Peyer's patch (tissue), 4 donors: Measurements from ENCODE around the gene HEPHL1.

ENCODE experiments used
- POLR2A ChIP-seq, 2 donors: fragments of 450-650 bp; IDR thresholded peaks; one replicate each; pipeline ENCODE4 v1.5.1; 2017; ENCODE audit warnings: antibody characterized with exemption in 2 of 2, mild to moderate bottlenecking in 2 of 2, moderate library complexity in 2 of 2
- TF ChIP-seq, protein P1 (sequence below), 6 experiments: fragments of 450-650 bp in 4 of 6; fragments of 200-600 bp in 2 of 6; sonication (generic) in 1 of 6; IDR thresholded peaks; one replicate each; pipeline ENCODE4 v1.5.1; 2017 to 2019; ENCODE audit warnings: antibody characterized with exemption in 6 of 6, mild to moderate bottlenecking in 3 of 6, moderate library complexity in 1 of 6

DNA sequence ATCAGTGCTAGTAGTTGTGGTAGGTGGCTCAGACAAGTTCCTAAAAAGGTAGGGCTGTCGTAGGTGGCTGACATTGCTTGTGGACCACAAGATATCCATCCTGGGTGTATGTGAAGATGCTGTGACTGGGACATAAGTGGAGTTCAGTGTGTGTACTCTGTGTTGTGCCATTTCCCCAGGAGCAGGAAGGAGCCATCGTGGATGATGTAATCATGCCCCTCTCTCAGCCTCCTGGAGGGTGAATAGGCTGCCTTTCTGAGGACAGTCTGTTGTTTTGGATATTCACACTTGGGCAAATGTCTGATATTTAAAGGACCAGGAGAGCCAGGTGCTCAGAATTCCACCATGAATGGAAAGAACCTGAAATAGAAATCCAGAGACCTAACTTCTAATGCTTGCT, 2.7 kb downstream of the HEPHL1 start:
- TF ChIP-seq, protein P1, sequence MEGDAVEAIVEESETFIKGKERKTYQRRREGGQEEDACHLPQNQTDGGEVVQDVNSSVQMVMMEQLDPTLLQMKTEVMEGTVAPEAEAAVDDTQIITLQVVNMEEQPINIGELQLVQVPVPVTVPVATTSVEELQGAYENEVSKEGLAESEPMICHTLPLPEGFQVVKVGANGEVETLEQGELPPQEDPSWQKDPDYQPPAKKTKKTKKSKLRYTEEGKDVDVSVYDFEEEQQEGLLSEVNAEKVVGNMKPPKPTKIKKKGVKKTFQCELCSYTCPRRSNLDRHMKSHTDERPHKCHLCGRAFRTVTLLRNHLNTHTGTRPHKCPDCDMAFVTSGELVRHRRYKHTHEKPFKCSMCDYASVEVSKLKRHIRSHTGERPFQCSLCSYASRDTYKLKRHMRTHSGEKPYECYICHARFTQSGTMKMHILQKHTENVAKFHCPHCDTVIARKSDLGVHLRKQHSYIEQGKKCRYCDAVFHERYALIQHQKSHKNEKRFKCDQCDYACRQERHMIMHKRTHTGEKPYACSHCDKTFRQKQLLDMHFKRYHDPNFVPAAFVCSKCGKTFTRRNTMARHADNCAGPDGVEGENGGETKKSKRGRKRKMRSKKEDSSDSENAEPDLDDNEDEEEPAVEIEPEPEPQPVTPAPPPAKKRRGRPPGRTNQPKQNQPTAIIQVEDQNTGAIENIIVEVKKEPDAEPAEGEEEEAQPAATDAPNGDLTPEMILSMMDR (IDR thresholded peaks at IDR 0.05), result no peak
- TF ChIP-seq POLR2A (IDR thresholded peaks at IDR 0.05), result no peak
